ENCODE measurements around the gene CNTNAP5.

Gene CNTNAP5

GRCh38 chr2:124647245-124647644, 622.2 kb downstream of the CNTNAP5 start:
- no peak for DNase-seq

- DNase-seq = no peak
These were observed 622.6 kb downstream of the CNTNAP5 start for GRCh38 chr2:124647663-124648062.

- DNase-seq = no peak
These were observed 623.9 kb downstream of the CNTNAP5 start for GRCh38 chr2:124649001-124649400.

DNA sequence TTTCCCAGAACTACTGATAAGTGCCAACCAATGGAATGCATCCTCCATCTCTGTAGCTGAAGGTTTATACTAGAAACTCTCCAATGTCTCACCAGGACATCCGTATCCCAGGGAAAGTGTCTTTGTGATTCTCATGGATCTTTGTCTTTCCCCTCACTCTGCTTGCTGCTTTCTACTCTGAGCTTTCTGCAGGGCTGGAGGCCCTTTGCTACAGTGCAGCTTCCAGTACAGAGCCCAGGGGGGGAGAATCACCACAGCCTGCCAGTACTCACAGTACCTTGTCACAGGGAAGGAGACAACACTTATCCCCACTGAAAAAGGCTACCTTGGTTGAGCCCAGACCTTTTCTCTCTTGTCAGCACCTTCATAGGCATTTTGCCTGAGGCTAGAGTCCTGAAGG, 627.0 kb downstream of the CNTNAP5 start:
- DNase-seq = no peak

- DNase-seq = no peak
These were observed 633.3 kb downstream of the CNTNAP5 start for GRCh38 chr2:124658373-124658772.

- DNase-seq = no peak
These were observed 636.5 kb downstream of the CNTNAP5 start for GRCh38 chr2:124661558-124661957.

DNA sequence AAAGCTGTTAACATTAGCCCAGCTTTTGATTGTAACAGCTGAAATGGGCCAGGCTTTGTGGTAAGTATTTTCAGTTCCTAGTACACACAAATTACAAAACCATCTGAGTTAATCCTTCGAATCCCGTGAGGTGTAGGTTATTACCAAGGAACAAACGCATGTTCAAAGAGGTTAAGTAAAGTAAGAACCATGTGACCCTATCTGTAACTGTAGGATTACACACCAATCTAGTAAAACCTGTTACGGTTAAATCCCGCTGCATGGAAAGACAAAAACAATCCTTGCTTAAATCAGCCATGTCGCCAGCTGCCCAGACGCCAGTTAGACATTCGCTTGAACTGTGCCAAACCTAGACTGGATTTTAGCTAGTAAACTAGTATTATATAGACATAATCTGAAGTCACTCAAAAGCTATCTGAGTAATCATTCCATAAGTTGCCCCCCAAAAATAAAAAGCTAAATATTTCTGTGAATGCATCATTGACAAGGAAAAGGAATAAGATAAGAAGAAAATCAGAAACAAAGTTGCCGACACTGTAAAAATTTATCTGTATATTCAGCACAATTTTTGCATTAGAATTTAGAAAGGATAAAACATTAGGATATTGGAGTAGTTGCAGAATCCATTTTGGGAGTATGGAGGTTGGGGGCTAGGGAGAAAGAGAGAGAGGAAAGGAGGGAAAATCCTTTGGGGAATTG, 638.0 kb downstream of the CNTNAP5 start:
- DNase-seq = no peak

DNA sequence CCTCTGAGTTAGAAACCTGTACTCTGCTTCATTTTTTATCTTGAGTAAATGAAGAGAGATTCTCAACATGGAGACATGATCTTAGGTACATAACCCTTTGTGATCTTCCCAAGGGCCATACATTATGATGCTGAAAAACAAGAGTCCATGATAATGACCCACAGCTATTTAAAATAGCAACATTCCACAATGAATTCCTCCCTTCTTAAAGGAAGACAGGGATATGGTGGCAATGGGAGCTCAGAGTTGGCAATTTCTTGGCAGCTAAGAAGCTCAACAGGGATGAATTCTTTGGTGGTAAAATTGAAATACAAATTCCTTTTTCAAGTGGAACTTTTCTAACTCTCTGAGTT, 638.5 kb downstream of the CNTNAP5 start:
- DNase-seq = no peak

GRCh38 chr2:124664363-124664762, 639.3 kb downstream of the CNTNAP5 start:
- DNase-seq = no peak

DNA sequence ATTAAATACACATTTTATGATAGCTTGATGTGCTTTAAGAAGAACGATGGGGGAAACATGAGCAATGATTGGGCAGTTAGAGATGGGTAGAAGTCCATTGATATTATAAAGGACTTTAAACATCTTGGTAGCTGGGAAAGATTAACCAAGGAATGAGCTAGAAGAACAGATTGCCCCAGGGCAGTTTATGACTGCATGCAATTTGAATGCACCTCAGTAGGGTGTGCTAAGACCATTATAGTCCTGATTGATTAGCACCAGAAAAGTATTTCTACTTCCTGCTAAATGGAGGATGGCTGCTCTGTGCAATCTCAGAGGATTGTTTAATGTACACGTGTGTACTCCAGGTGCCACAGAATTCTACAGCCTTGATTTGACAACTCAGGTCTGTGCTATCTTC, 641.9 kb downstream of the CNTNAP5 start:
- no peak for DNase-seq

GRCh38 chr2:124668161-124668560, 643.1 kb downstream of the CNTNAP5 start:
- no peak for DNase-seq

- DNase-seq = no peak
These were observed 645.1 kb downstream of the CNTNAP5 start for GRCh38 chr2:124670187-124670586.

DNA sequence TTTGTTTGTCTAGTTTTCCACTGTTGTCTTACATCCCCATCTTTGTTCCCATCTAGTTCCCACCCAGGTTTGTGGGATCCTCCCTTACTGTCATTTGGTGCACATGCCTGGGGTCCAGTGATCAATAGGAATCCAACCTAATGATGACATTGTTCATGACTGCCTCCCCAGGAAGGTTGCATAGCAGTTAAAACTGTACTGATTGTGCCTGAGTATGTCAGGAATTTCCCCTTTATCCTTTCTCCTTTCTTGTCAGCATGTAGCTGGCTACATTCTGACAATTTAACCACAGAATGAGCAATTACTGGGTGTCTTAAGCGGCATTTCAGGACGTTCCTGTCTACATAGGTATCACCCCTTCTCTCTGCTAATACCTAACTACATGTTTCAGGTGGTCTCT, 653.0 kb downstream of the CNTNAP5 start:
- no peak for DNase-seq

GRCh38 chr2:124683536-124684428, 658.7 kb downstream of the CNTNAP5 start:
- DNase-seq = no peak

DNA sequence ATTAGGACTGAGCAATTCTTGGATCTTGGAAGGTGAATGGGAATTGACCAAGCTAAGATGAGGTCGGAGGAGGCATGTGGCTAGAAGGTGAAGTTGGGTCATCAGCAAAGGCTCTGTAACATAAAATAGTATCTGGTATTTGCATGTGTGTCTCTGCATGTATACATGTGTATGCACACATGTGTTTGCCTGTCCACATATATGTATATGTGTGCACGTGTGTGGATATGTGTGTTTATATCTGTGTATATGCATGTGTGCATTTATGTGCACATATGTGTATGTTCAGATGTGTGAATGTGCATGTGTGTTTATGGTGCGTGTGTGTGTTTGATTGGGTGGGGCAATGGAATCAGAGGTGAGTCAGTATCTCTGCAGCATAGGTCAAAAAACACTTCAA, 664.3 kb downstream of the CNTNAP5 start:
- no peak for DNase-seq

- DNase-seq = no peak
These were observed 667.1 kb downstream of the CNTNAP5 start for GRCh38 chr2:124692216-124692615.

DNA sequence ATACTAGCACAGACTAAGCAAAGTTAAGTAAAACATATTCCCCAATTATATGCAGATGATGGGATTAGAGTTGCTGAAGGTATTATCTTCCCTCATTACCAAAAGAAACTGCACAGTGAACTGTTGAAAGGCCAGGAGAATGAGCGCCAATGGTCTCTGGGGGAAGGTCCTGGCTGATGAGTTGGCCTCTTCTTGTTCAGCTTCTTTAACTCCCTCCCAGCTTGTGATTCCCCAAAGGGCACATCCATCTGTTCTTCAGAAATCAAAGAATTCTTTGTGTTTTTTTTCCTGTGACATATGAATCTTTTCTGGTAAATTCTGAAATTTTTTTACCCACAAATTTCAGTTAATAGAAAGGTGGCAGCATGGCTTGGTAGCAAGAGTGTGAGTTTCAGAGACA, 667.6 kb downstream of the CNTNAP5 start:
- no peak for DNase-seq

GRCh38 chr2:124693156-124693555, 668.1 kb downstream of the CNTNAP5 start:
- DNase-seq = no peak

DNA sequence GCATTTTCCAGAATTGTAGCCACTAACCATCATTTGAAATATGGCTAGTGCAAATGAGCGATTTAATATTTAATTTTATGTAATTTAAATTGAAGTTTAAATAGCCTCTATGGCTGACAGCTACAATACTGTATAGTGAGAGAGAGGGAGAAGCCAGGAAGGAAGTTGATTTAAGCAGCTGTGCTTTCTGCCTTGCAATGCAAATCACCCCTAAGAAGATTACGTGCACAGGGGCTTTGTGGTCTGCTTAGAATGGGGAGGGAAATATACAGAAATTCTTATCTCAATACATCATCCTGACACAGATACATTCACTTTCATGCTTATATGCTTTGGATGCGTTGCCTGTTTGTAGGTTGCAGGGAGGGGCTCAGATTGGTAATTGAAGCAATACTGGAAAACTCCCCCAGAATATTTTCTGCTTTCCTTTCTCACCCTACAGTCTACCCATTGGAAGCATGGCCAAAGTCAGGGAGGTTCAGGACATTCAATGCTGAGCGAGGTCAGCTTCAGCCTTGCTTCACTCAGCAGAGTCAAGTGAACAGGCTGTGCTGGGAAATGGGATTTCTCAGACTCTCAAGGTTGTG, 674.0 kb downstream of the CNTNAP5 start:
- no peak for DNase-seq

- no peak for DNase-seq
These were observed 677.7 kb downstream of the CNTNAP5 start for GRCh38 chr2:124702777-124703176.

GRCh38 chr2:124704071-124704925, 679.2 kb downstream of the CNTNAP5 start:
- DNase-seq = no peak

DNA sequence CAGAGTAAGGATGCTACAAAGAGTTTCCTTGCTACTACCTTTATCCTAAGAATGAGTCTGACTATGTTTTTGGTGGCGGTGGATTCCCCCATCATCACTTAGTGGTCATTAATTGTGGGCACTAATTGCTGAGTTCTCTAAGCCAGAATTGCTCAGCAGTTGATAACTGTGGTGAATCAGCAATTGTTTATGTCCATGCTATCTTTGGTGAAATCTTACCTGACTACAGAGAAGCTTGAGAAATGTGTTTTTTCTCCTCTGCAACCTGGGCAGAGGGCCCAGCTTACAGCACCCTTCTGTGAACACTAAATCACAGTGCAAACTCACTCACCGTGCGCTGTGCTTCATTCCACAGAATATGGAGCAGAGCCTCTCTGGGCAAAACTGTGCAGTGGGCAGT, 683.6 kb downstream of the CNTNAP5 start:
- DNase-seq = no peak

DNA sequence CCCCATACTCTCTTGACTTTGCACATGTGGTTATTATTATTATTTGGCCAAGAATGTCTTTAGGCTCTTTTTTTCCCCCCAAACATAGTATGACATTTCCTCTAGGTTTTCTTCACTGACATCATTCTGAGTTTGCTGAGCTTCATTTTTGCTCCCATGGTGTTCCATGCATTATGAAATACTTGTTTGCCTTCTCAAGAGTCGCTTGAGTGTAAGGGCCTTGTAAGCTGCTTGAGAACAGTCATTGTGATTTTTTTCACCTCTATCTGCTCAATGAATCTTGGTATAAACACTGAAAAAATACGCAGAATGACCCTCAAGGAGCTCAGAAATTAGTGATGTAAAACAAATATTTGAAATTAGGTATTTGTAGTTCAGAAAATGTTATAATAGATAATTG, 688.9 kb downstream of the CNTNAP5 start:
- DNase-seq = no peak

Measured in hippocampal formation (tissue), 2 donors.